Stimulated activated CD4-positive, alpha-beta T cell treated with anti-CD3 and anti-CD28 coated beads, Interleukin-1b, Interleukin-23, amount 100 ng/mL, for 4 hours (primary cell): ENCODE measurements around the gene ST8SIA1.
"Not testable (repeated sequence)": the region's sequence is repeated elsewhere in the genome, so short reads cannot be mapped to it uniquely, and the experiment has no call there.

Experiments used
- DNase-seq, 2 donors: peaks; one replicate each; pipeline ENCODE4 v3.0.0-alpha.2; 2020; ENCODE audit warnings: low read depth in 2 of 2

The ST8SIA1 gene

DNA sequence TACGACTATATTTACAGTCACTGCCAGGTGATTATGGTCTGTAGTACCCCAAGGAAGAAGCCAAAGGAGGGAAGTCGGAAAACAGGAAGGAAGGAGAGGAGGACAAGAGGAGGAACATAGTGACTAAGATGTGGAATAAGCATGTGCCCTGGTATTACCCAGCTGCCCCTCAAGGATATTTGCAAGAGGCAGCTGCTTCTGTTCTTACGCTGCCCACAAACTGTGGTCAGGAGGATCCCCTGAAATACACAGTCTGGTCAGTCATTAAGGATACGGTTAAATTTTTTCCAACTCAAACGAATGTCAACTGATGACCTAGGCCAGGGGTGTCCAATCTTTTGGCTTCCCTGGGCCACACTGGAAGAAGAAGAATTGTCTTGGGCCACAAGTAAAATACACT, 162.0 kb downstream of the ST8SIA1 start:
- no peak for DNase-seq

DNA sequence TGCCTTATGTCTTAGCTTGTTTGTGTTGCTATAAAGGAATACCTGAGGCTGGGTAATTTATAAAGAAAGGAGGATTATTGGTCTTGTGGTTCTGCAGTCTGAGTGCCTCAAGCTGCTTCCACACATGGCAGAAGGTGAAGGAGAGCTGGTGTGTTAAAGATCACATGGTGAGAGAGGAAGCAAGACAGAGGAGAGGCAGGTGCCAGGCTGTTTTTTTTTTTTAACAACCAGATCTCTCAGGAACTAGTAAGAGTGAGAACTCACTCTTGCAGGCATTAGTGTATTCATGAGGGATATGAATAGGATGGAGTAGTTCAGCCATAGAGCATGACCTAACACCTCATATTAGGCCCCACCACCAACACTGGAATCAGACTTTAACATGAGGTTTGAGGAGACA, 165.1 kb downstream of the ST8SIA1 start:
- DNase-seq: no peak

DNA sequence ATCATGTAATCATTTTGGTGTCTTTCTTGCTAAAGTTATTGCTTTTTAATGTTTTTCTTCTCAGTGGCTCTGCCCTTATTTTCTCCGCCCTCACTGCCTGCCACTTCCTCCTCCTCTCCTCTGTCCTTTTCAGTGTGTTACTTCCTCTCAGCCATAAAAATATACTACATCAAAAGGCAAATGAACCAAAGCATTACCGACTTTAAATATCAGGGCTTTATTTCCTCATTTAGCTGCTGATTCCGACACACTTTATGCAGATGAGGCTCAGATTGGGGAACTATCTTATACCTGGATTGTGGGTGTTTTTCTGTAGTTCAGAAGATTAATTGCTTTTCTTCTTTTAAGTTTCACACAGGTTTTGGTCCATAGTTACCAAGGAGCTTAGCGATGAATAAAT, 170.4 kb downstream of the ST8SIA1 start:
- DNase-seq: no peak

DNA sequence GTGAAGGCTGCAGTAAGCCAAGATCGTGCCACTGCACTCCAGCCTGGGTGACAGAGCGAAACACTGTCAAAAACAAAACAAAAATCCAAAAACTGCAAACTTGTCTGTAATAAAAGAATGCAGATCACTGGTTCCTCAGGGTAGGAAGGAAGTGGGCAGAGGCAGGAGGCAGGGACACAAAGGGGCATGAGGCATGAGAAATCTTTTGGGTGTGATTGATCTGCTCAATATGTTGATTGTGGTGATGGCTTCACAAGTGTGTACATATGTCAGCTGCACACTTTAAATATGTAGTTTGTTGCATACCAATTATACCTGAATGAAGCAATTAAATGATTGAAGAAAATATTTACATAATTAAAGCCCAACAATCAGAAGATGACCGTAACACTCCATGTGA, 170.9 kb downstream of the ST8SIA1 start:
- DNase-seq: no peak

DNA sequence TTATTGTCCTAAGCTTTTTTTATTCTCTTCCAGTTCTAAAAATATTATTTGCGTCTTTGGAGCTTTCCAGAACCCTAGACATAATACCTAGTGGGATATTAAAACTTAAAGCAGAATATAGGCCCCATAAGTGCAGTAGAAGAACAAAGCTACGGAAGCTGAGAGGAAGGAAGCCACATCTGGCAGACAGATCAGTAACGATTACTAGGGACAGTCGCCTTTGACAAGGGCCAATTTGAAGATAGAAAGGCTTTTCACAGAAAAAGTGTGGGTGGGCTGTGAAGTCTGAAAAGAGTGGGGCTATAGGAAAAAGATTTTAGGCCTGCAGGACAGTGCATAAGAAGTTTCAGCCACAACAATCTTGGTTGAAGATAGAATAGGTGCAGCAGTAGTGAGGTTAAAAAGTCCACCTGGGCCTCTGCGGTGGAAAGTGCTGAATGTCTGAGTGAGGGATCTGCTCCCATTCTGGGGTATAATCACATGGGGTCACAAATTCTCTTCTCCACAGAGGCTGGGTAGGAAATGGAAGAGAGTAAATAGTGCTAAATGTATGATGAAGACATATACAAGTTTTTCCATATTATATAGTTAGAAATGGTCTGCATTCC, 174.0 kb downstream of the ST8SIA1 start:
- DNase-seq: no peak

DNA sequence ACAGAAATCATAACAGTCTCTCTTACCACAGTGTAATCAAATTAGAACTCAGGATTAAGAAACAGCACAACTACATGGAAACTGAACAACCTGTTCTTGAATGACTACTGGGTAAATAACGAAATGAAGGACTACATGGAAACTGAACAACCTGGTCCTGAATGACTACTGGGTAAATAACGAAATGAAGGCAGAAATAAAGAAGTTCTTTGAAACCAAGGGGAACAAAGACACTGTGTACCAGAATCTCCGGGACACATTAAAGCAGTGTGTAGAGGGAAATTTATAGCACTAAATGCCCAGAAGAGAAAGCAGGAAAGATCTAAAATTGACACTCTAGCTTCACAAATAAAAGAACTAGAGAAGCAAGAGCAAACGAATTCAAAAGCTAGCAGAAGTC, 185.2 kb downstream of the ST8SIA1 start:
- DNase-seq: not testable (repeated sequence)

DNA sequence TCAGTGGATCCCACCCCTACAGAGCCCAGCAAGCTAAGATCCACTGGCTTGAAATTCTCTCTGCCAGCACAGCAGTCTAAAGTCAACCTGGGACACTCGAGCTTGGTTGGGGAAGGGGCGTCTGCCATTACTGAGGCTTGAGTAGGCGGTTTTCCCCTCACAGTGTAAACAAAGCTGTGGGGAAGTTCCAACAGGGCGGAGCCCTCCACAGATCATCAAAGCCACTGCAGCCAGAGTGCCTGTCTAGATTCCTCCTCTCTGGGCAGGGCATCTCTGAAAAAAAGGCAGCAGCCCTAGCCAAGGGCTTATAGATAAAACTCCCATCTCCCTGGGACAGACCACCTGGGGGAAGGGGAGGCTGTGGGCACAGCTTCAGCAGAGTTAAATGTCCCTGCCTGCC, 187.8 kb downstream of the ST8SIA1 start:
- not testable (repeated sequence) for DNase-seq
